Mesothelial cell of epicardium (in vitro differentiated cells): ENCODE data around the gene FAAH. TPM values are rescaled to one million over a fixed set of nuclear protein-coding genes. Genes with fewer than 3 reads are reported as not detected.

Source experiments
- DNase-seq, 2 experiments: peaks; one replicate each; pipeline ENCODE4 v3.0.0; 2021; ENCODE audit warnings: low spot score in 2 of 2; ENCODE audit not compliant: unreplicated experiment in 2 of 2
- H3K27ac Mint-ChIP-seq: 2 replicates; pipeline ENCODE4 v1.8.0; 2021; ENCODE audit warnings: mixed read lengths
- H3K27me3 Mint-ChIP-seq: 2 replicates; pipeline ENCODE4 v1.8.0; 2021; ENCODE audit warnings: low read depth, mixed read lengths
- H3K36me3 Mint-ChIP-seq: 2 replicates; pipeline ENCODE4 v1.8.0; 2021; ENCODE audit warnings: mixed read lengths
- H3K4me1 Mint-ChIP-seq: 2 replicates; pipeline ENCODE4 v1.8.0; 2021; ENCODE audit warnings: mixed read lengths
- H3K4me3 Mint-ChIP-seq: 2 replicates; pipeline ENCODE4 v1.8.0; 2021; ENCODE audit warnings: mild to moderate bottlenecking, moderate library complexity, mixed read lengths
- H3K9me3 Mint-ChIP-seq: 2 replicates; pipeline ENCODE4 v1.8.0; 2021; ENCODE audit warnings: mixed read lengths
- total RNA-seq: library from RNA; stranded (reverse); gene quantifications from 3 replicates; pipeline ENCODE4 v1.2.1, GENCODE V29; 2021
- TF ChIP-seq, protein P1 (sequence below): fragments of 200-600 bp; sonication (generic); IDR thresholded peaks from one replicate; pipeline ENCODE4 v1.5.0; 2021; ENCODE audit warnings: antibody characterized with exemption; ENCODE audit not compliant: unreplicated experiment

FAAH gene
- total RNA-seq, 1 donor from 2014 or later: 35.0 TPM

DNA sequence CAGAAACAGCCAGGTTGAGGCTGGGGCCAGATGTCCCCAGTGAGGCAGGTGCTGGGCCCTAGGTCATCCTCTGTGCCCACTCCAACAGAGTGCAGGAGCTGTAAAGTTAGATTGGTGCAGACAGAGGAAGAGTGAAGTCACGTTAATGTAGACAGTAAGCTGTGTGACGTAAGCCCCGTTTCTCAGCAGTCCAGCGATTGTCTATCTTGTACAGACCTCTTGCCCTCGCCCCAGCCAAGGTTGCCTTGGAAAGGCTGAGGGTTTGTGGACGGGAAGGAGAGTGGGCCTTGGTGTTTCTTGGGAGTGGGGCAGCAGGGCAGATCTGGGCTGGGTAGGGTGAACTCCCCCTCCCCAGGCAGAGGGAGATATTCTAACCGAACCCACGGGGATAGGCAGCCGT lies 13.5 kb downstream of the FAAH start:
- Mint-ChIP-seq H3K4me3 (peak overlapping the region; percentile 18), H3K27ac (no peak overlapping the region), H3K36me3 (peaks cover 7% of the 10 kb centered on the region), H3K4me1 (peaks cover 13% of the 10 kb centered on the region), H3K27me3 (peaks cover 1% of the 10 kb centered on the region), H3K9me3 (no peaks in the 10 kb centered on the region)
- TF ChIP-seq, protein P1, sequence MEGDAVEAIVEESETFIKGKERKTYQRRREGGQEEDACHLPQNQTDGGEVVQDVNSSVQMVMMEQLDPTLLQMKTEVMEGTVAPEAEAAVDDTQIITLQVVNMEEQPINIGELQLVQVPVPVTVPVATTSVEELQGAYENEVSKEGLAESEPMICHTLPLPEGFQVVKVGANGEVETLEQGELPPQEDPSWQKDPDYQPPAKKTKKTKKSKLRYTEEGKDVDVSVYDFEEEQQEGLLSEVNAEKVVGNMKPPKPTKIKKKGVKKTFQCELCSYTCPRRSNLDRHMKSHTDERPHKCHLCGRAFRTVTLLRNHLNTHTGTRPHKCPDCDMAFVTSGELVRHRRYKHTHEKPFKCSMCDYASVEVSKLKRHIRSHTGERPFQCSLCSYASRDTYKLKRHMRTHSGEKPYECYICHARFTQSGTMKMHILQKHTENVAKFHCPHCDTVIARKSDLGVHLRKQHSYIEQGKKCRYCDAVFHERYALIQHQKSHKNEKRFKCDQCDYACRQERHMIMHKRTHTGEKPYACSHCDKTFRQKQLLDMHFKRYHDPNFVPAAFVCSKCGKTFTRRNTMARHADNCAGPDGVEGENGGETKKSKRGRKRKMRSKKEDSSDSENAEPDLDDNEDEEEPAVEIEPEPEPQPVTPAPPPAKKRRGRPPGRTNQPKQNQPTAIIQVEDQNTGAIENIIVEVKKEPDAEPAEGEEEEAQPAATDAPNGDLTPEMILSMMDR: no peak
- DNase-seq: no peak

DNA sequence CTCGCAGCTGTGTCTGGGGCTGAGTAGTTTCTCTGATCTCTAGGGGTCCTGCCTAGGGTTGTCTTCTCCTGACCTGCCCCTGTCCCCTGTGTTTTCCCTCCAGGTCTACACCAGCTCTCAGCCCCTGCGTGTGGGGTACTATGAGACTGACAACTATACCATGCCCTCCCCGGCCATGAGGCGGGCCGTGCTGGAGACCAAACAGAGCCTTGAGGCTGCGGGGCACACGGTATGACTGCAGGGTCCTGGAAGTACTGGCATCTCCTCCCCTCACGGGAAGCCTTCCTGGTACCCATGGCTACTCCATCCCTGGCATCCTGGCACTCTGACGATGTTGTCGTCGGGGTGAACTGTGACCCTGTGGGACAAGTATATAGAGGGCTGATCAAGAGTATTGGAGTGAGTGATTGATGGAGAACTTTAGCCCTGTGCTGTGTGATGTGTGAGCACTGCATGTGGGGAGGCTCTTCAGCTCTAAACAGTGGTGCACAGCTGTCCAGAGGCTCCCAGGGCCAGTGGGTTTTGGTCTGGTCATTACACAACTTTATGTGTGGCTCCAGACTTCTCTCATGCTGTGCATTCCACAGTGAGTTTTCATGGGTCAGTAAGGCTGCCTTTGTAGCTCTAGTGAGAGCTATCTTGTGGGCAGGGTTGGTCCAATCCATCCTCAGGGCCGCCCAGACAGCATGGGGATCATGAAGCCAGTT lies 14.4 kb downstream of the FAAH start:
- Mint-ChIP-seq H3K4me3 (no peak overlapping the region), H3K9me3 (no peaks in the 10 kb centered on the region), H3K27ac (no peak overlapping the region), H3K36me3 (peaks cover 7% of the 10 kb centered on the region), H3K4me1 (peaks cover 13% of the 10 kb centered on the region), H3K27me3 (peaks cover 1% of the 10 kb centered on the region)
- TF ChIP-seq, protein P1: no peak
- DNase-seq: no peak

DNA sequence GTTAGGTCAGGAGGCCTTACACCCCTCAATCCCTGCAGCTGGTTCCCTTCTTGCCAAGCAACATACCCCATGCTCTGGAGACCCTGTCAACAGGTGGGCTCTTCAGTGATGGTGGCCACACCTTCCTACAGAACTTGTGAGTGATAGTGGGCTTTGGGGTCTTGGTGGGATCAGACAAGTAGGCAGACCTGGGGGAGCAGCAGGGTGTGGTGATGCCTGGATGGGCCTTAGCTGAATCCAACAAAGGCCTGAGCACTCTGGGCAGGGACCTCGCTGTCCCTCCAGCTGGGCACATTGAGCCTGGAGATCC lies 14.9 kb downstream of the FAAH start:
- Mint-ChIP-seq H3K9me3 (no peaks in the 10 kb centered on the region), H3K4me3 (no peak overlapping the region), H3K36me3 (peaks cover 7% of the 10 kb centered on the region), H3K4me1 (peaks cover 13% of the 10 kb centered on the region), H3K27me3 (peaks cover 1% of the 10 kb centered on the region), H3K27ac (no peak overlapping the region)
- TF ChIP-seq, protein P1: no peak
- DNase-seq: no peak

DNA sequence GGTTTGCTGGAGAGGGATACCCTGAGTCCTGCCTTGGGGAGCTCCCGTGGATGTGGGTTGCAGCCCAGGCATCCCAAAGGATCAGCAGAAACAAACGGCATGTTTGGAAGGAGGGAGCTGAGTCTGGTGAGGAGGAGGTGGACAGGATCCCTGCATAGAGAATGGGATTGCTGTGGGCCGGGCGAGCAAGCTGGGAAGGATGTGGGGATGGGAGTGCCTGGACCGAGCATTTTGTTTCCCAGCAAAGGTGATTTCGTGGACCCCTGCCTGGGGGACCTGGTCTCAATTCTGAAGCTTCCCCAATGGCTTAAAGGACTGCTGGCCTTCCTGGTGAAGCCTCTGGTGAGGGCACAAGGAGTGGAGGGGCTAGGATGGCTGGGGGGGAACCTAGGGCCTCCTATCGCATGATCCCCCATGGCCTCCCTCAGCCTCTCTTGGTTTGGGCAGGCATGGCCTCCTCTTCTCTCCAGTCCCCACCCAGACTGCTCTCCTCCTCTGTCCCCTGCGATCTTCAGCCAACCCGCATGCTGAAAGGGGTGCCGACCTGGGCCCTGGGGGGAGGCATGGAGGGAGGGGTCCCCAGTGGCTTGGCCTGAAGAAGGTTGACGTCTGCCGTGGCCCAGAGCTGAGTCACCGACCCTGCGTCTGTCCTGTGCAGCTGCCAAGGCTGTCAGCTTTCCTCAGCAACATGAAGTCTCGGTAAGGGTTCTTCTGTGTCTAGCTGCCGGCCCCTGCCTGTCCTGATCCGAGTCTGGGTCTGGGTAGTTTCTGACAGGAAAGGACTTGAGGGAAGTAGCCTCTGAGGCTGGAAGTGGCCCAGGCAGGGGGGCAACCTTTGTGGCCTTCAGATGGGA lies 16.3 kb downstream of the FAAH start:
- no peak for DNase-seq

DNA sequence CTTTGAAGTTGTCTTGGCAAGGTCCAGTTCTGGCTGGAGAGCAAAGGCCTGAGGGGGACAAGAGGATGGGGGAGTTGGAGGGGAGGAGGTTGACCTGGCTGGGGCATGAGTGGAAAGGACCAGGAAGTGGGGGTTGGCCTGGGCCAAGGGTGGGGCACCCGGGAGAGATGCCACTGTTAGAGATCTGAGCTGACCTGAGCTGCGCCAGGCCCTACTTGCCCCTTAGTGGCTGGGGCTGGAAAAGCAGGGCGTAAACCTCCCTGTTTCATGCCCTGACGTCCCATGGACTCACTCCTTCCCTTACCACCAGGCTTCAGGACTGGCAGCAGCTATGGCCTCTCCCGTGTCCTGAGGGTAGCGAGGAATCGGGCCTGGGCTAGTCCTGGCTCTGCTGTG lies 16.9 kb downstream of the FAAH start:
- Mint-ChIP-seq H3K36me3 (peaks cover 7% of the 10 kb centered on the region), H3K27me3 (peaks cover 1% of the 10 kb centered on the region), H3K9me3 (no peaks in the 10 kb centered on the region)

More for the DNA sequence above, 16.3 kb downstream of the FAAH start:
- H3K4me1 Mint-ChIP-seq: peaks cover 13% of the 10 kb centered on the region
- TF ChIP-seq, protein P1: no peak
- peaks cover 1% of the 10 kb centered on the region for H3K27me3 Mint-ChIP-seq
- H3K27ac Mint-ChIP-seq: no peak overlapping the region
- peaks cover 7% of the 10 kb centered on the region for H3K36me3 Mint-ChIP-seq
- no peaks in the 10 kb centered on the region for H3K9me3 Mint-ChIP-seq
- H3K4me3 Mint-ChIP-seq: no peak overlapping the region

More for the DNA sequence above, 16.9 kb downstream of the FAAH start:
- Mint-ChIP-seq H3K27ac (no peak overlapping the region), H3K4me1 (peaks cover 13% of the 10 kb centered on the region), H3K4me3 (no peak overlapping the region)
- TF ChIP-seq, protein P1: no peak
- DNase-seq: no peak
